PFSK-1 (cell line): ENCODE measurements around the gene SYN1.

Experiments
- FOXP2 ChIP-seq: optimal IDR thresholded peaks from 2 replicates; pipeline ENCODE3; 2011; ENCODE audit warnings: borderline replicate concordance, control low read depth, inconsistent platforms; ENCODE audit not compliant: insufficient read depth; ENCODE audit errors: extremely low read length, extremely low read depth
- POLR2AphosphoS5 ChIP-seq: IDR thresholded peaks from 2 replicates; pipeline ENCODE4 v1.6.1; 2012; ENCODE audit warnings: low read depth, mild to moderate bottlenecking, control low read depth, low read length, moderate library complexity
- REST ChIP-seq, 2 experiments: IDR thresholded peaks; 2 replicates each; pipeline versions ENCODE4 v1.6.1 to v1.8.0; 2011 to 2012; ENCODE audit warnings: low read depth in 2 of 2, low read length in 2 of 2, control low read depth in 1 of 2, inconsistent platforms in 1 of 2, mild to moderate bottlenecking in 1 of 2, moderate library complexity in 1 of 2; ENCODE audit not compliant: insufficient read depth in 1 of 2
- SIN3A ChIP-seq: IDR thresholded peaks from 2 replicates; pipeline ENCODE4 v1.6.1; 2012; ENCODE audit warnings: mild to moderate bottlenecking, low read length, moderate library complexity, borderline replicate concordance; ENCODE audit not compliant: insufficient read depth
- TAF1 ChIP-seq: IDR thresholded peaks from 2 replicates; pipeline ENCODE4 v1.6.1; 2012; ENCODE audit warnings: low read length, control low read depth, borderline replicate concordance; ENCODE audit not compliant: insufficient read depth

- TF ChIP-seq POLR2AphosphoS5 (no peak), REST (IDR thresholded peaks at IDR 0.05; ENCODE audit: insufficient read depth in 1 of 2, low read depth in 2 of 2, low read length in 2 of 2) (no peak), TAF1 (no peak), SIN3A (no peak), FOXP2 (no peak)
Observed at GRCh38 chrX:47560179-47560933, 59.3 kb downstream of the SYN1 start.
